Measurements from ENCODE around the gene TAF11L7.

DNA sequence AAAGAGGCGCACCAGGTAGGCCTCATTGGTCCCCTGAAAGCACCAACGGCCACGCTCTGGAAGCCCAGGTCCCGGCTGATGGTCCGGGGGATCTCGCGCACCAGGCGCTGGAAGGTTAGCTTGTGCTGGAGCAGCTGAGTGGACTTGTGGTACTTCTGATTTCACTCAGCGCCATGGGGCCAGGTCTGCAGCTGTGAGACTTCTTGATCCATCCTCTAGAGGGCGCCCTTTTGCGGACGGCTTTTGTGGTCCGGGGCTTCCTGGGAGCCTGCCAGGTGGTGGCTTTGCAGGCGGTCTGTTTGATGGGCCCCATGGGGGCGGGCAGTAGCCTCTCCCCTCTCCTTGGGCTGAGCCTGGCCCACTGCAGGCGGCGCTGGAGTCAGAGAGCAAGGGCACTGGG, 35.1 kb upstream of the TAF11L7 start:
- TF ChIP-seq POLR2A (IDR thresholded peaks at IDR 0.05; ENCODE audit: insufficient read depth in 1 of 2, low read depth in 2 of 2, low read length in 2 of 2): no peak
- TF ChIP-seq, protein P1, sequence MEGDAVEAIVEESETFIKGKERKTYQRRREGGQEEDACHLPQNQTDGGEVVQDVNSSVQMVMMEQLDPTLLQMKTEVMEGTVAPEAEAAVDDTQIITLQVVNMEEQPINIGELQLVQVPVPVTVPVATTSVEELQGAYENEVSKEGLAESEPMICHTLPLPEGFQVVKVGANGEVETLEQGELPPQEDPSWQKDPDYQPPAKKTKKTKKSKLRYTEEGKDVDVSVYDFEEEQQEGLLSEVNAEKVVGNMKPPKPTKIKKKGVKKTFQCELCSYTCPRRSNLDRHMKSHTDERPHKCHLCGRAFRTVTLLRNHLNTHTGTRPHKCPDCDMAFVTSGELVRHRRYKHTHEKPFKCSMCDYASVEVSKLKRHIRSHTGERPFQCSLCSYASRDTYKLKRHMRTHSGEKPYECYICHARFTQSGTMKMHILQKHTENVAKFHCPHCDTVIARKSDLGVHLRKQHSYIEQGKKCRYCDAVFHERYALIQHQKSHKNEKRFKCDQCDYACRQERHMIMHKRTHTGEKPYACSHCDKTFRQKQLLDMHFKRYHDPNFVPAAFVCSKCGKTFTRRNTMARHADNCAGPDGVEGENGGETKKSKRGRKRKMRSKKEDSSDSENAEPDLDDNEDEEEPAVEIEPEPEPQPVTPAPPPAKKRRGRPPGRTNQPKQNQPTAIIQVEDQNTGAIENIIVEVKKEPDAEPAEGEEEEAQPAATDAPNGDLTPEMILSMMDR (CRISPR knock-in tag; IDR thresholded peaks at IDR 0.05): 0 out of 2 replicates have a peak, but pooled peaks have one; percentile 17
- no peak for TF ChIP-seq FOXJ3 (CRISPR knock-in tag; IDR thresholded peaks at IDR 0.05; ENCODE audit: borderline replicate concordance)
- no peak for TF ChIP-seq XRCC5 (optimal IDR thresholded peaks at IDR 0.05; ENCODE audit: low read length)
- no peak for TF ChIP-seq ZNF18 (CRISPR knock-in tag; IDR thresholded peaks at IDR 0.05; ENCODE audit: insufficient replicate concordance)

Measured in HepG2 (cell line).